Lung (tissue), 12 donors: ENCODE data around the gene PARVA. TPM values are rescaled to one million over a fixed set of nuclear protein-coding genes. Genes with fewer than 3 reads are reported as not detected.

Source experiments
- ATAC-seq: fragments of 200-7000 bp; cut with Tn5 transposase; one replicate; pipeline ENCODE4 v1.9.1; 2020; ENCODE audit warnings: moderate number of reproducible peaks; ENCODE audit not compliant: insufficient read depth, low FRiP score
- DNase-seq, 3 donors: peaks; one replicate each; pipeline ENCODE4 v3.0.0-alpha.2; 2013 to 2017
- H3K27ac ChIP-seq, 2 donors: one replicate each; pipeline ENCODE4 v1.5.1; 2013; ENCODE audit warnings: mild to moderate bottlenecking in 2 of 2, moderate library complexity in 2 of 2, control low read depth in 1 of 2, inconsistent platforms in 1 of 2, low read depth in 1 of 2, low read length in 1 of 2
- H3K27me3 ChIP-seq, 3 donors: one replicate each; pipeline ENCODE4 v1.5.1; 2013; ENCODE audit warnings: low read length in 2 of 3; ENCODE audit not compliant: control insufficient read depth in 3 of 3, insufficient read depth in 3 of 3
- H3K36me3 ChIP-seq, 4 donors: one replicate each; pipeline ENCODE4 v1.5.1; 2013; ENCODE audit warnings: low read length in 4 of 4, mild to moderate bottlenecking in 1 of 4, moderate library complexity in 1 of 4; ENCODE audit not compliant: control insufficient read depth in 4 of 4, insufficient read depth in 4 of 4
- H3K4me1 ChIP-seq, 5 donors: one replicate each; pipeline ENCODE4 v1.5.1; 2013; ENCODE audit warnings: low read length in 5 of 5, mild to moderate bottlenecking in 2 of 5, moderate library complexity in 1 of 5; ENCODE audit not compliant: control insufficient read depth in 5 of 5, insufficient read depth in 5 of 5
- H3K4me3 ChIP-seq: one replicate; pipeline ENCODE4 v1.5.1; 2013; ENCODE audit warnings: mild to moderate bottlenecking, control low read depth, moderate library complexity
- H3K9ac ChIP-seq, 2 donors: one replicate each; pipeline ENCODE4 v1.5.1; 2013; ENCODE audit warnings: low read length in 2 of 2, control low read depth in 1 of 2; ENCODE audit not compliant: insufficient read depth in 1 of 2
- H3K9me3 ChIP-seq, 4 donors: one replicate each; pipeline ENCODE4 v1.5.1; 2013; ENCODE audit warnings: low read length in 3 of 4, mild to moderate bottlenecking in 1 of 4, moderate library complexity in 1 of 4; ENCODE audit not compliant: control insufficient read depth in 4 of 4, insufficient read depth in 3 of 4
- WGBS, 2 donors: extraction: QIAGEN DNeasy Blood & Tissue Kit; methylation state at CpG; one replicate each; pipeline ENCODE4 v1.1.7; 2013; 5-methylcytosine and 5-hydroxymethylcytosine counted together
- polyA plus RNA-seq, 2 donors: library from polyadenylated mRNA; stranded (reverse); fragments of 200-250 nt; gene quantifications; one replicate each; pipeline ENCODE4 v1.2.1, GENCODE V29; 2013
- total RNA-seq, 2 donors: library from RNA; depleted of rRNA in 1 of 2; stranded (reverse); fragments of >200 nt in 1 of 2; gene quantifications; one replicate each; pipeline ENCODE4 v1.2.1, GENCODE V29; 2014 to 2021
- TF ChIP-seq, protein P1 (sequence below): IDR thresholded peaks from 2 replicates; pipeline ENCODE4 v1.5.1; 2012; ENCODE audit warnings: mild to moderate bottlenecking; ENCODE audit errors: control extremely low read depth, extremely low read depth
- donor health status: control.
- donor health status: control.
- donor health status: Bipolar disorder and iron deficiency.
- donor health status: healthy.
- donor health status: DM: yes; HTN: yes; CAD: no.

The PARVA gene
- total and polyA plus RNA-seq, 4 donors = 19.9 to 71.6 (median 36.2) TPM

DNA sequence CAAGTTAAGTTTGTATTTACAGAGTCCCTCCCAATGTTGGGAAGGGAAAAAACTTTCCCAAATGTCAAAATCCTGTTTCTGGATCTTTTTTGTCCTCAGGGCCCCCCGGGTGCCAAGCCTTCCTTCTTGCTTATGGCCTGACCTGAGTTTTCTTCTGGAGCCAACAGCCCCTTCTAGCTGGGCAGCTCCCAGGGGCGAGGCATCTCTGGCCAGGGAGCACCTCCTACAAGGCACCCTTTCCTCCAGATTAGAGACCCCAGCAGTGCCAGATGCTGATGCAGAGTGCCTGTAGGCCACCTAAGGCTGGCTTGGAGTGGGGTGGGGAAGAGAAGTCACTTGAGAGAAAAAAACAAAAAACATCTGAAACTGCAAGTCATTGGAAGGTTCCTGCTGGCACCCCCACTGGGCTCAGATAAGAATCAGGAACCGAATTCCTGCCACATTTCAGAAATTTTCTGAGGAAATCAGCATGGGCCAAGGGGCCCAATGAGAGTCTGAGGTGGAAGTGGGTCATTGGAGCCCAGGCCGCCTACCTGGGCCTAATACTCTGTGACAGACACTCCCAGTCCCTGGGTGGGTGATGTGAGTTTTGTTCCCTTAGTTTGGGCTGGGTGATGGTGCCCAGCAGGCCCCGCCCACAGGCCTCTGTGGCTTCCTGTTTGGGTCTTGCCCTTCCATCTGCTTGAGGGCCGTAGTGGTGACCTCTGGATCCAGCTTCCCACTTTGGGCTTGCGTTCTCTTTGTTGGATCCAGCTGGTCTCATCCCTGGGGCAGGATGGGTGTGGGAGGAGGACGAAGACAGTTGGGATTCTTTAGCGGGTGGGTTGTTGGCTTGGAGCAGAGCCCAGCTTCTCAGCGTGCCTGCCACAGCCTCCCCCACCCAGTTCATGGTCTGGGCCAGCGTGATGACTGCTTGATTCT is 40.6 kb downstream of the PARVA start:
- DNase-seq = no peak
- Histone ChIP-seq H3K9me3 (no peaks in the 10 kb centered on the region), H3K9ac (no peak overlapping the region), H3K27ac (no peak overlapping the region), H3K36me3 (no peaks in the 10 kb centered on the region), H3K27me3 (no peaks in the 10 kb centered on the region), H3K4me1 (peaks cover 4 to 30% (median 15%) of the 10 kb centered on the region in 5 donors), H3K4me3 (no peak overlapping the region)
- 73 to 78% methylated on average over 11 of the region's 11 CpGs for WGBS, 2 donors
- ATAC-seq = no peak
- TF ChIP-seq, protein P1, sequence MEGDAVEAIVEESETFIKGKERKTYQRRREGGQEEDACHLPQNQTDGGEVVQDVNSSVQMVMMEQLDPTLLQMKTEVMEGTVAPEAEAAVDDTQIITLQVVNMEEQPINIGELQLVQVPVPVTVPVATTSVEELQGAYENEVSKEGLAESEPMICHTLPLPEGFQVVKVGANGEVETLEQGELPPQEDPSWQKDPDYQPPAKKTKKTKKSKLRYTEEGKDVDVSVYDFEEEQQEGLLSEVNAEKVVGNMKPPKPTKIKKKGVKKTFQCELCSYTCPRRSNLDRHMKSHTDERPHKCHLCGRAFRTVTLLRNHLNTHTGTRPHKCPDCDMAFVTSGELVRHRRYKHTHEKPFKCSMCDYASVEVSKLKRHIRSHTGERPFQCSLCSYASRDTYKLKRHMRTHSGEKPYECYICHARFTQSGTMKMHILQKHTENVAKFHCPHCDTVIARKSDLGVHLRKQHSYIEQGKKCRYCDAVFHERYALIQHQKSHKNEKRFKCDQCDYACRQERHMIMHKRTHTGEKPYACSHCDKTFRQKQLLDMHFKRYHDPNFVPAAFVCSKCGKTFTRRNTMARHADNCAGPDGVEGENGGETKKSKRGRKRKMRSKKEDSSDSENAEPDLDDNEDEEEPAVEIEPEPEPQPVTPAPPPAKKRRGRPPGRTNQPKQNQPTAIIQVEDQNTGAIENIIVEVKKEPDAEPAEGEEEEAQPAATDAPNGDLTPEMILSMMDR = no peak

DNA sequence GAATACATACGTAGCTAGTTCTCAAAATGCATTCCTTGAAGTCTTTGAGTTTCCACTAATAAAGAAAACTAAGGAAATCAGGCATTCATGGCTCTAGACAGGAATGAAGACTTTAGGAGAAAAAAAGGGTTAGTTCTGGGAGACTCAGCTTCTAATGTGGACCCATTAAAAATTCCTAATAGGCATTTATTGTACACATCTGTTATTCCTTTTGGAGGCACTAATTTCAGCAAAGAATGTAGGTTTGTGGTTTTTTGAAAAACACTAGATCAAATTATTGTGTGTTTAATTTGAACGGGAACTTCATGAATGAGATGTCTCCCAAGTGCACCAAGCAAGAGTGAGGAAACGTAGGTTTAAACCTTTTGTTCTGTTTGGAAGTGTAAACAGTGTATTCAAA is 42.7 kb downstream of the PARVA start:
- TF ChIP-seq, protein P1 = no peak
- peaks cover 0 to 9% (median 3%) of the 10 kb centered on the region in 5 donors for H3K4me1 ChIP-seq
- H3K9me3 ChIP-seq = no peaks in the 10 kb centered on the region
- no peaks in the 10 kb centered on the region for H3K36me3 ChIP-seq
- no peak overlapping the region for H3K4me3 ChIP-seq
- H3K27me3 ChIP-seq = no peaks in the 10 kb centered on the region
- ATAC-seq (no peak), DNase-seq (no peak)
- H3K9ac ChIP-seq = no peak overlapping the region
- WGBS, 2 donors = 88 to 91% methylated on average over 3 of the region's 3 CpGs
- H3K27ac ChIP-seq = no peak overlapping the region

GRCh38 chr11:12420706-12421105 is 43.3 kb downstream of the PARVA start:
- H3K4me1 ChIP-seq = peaks cover 0 to 8% (median 3%) of the 10 kb centered on the region in 5 donors
- no peak for DNase-seq
- 88 to 91% methylated on average over 6 of the region's 6 CpGs for WGBS, 2 donors
- no peaks in the 10 kb centered on the region for H3K36me3 ChIP-seq
- no peak for ATAC-seq
- no peak overlapping the region for H3K9ac ChIP-seq
- no peak overlapping the region for H3K27ac ChIP-seq
- TF ChIP-seq, protein P1 = no peak
- H3K4me3 ChIP-seq = no peak overlapping the region
- no peaks in the 10 kb centered on the region for H3K9me3 ChIP-seq
- no peaks in the 10 kb centered on the region for H3K27me3 ChIP-seq
